ENCODE measurements around the gene LRRC7.

The LRRC7 gene

GRCh38 chr1:69982992-69983391 is 415.3 kb downstream of the LRRC7 start:
- no peaks in the 10 kb centered on the region for H3K9me2 ChIP-seq (replicated peaks; ENCODE audit: low read depth, low read length)
- H3K4me1 ChIP-seq (ENCODE audit: insufficient read depth, low read length, poor library complexity, severe bottlenecking), result no peaks in the 10 kb centered on the region
- H3K9me3 ChIP-seq (ENCODE audit: insufficient read depth, low read depth, low read length), result no peaks in the 10 kb centered on the region
- H3K36me3 ChIP-seq (ENCODE audit: insufficient read depth, low read length), result no peaks in the 10 kb centered on the region
- H3F3A ChIP-seq (ENCODE audit: low read depth), result no peaks in the 10 kb centered on the region
- H3K4me2 ChIP-seq (ENCODE audit: low read depth, low read length, poor library complexity, severe bottlenecking), result no peak overlapping the region
- no peaks in the 10 kb centered on the region for H3K27me3 ChIP-seq (ENCODE audit: insufficient read depth, low read length, poor library complexity, severe bottlenecking)
- no peak overlapping the region for H3K4me3 ChIP-seq (ENCODE audit: low read length, poor library complexity, severe bottlenecking)
- no peak overlapping the region for H2AFZ ChIP-seq (ENCODE audit: low read length)
- no peak overlapping the region for H3K9ac ChIP-seq (ENCODE audit: low read depth, low read length, poor library complexity, severe bottlenecking)
- no peaks in the 10 kb centered on the region for H3K79me2 ChIP-seq (ENCODE audit: insufficient read depth, low read length)
- TF ChIP-seq CTCF (conservative IDR thresholded peaks at IDR 0.05; ENCODE audit: low read length) (no peak), EZH2phosphoT487 (IDR thresholded peaks at IDR 0.05; ENCODE audit: borderline replicate concordance) (no peak)
- H4K20me1 ChIP-seq (ENCODE audit: insufficient read depth, low read length, poor library complexity, severe bottlenecking), result no peaks in the 10 kb centered on the region

GRCh38 chr1:69985376-69985775 is 417.7 kb downstream of the LRRC7 start:
- Histone ChIP-seq H3F3A (ENCODE audit: low read depth) (no peaks in the 10 kb centered on the region), H3K27me3 (ENCODE audit: insufficient read depth, low read length, poor library complexity, severe bottlenecking) (no peaks in the 10 kb centered on the region), H3K9me2 (replicated peaks; ENCODE audit: low read depth, low read length) (no peaks in the 10 kb centered on the region), H3K9ac (ENCODE audit: low read depth, low read length, poor library complexity, severe bottlenecking) (no peak overlapping the region), H3K4me1 (ENCODE audit: insufficient read depth, low read length, poor library complexity, severe bottlenecking) (no peaks in the 10 kb centered on the region), H2AFZ (ENCODE audit: low read length) (no peak overlapping the region), H3K9me3 (ENCODE audit: insufficient read depth, low read depth, low read length) (no peaks in the 10 kb centered on the region), H3K4me3 (ENCODE audit: low read length, poor library complexity, severe bottlenecking) (no peak overlapping the region), H3K4me2 (ENCODE audit: low read depth, low read length, poor library complexity, severe bottlenecking) (no peak overlapping the region), H4K20me1 (ENCODE audit: insufficient read depth, low read length, poor library complexity, severe bottlenecking) (no peaks in the 10 kb centered on the region), H3K79me2 (ENCODE audit: insufficient read depth, low read length) (no peaks in the 10 kb centered on the region), H3K36me3 (ENCODE audit: insufficient read depth, low read length) (no peaks in the 10 kb centered on the region)
- TF ChIP-seq CTCF (conservative IDR thresholded peaks at IDR 0.05; ENCODE audit: low read length) (no peak), EZH2phosphoT487 (IDR thresholded peaks at IDR 0.05; ENCODE audit: borderline replicate concordance) (no peak)

GRCh38 chr1:69985901-69986439 is 418.2 kb downstream of the LRRC7 start:
- H3K9ac ChIP-seq (ENCODE audit: low read depth, low read length, poor library complexity, severe bottlenecking), result no peak overlapping the region
- no peaks in the 10 kb centered on the region for H3K27me3 ChIP-seq (ENCODE audit: insufficient read depth, low read length, poor library complexity, severe bottlenecking)
- H3K4me1 ChIP-seq (ENCODE audit: insufficient read depth, low read length, poor library complexity, severe bottlenecking), result no peaks in the 10 kb centered on the region
- no peak overlapping the region for H2AFZ ChIP-seq (ENCODE audit: low read length)
- H3K79me2 ChIP-seq (ENCODE audit: insufficient read depth, low read length), result no peaks in the 10 kb centered on the region
- H3K4me3 ChIP-seq (ENCODE audit: low read length, poor library complexity, severe bottlenecking), result no peak overlapping the region
- H3K36me3 ChIP-seq (ENCODE audit: insufficient read depth, low read length), result no peaks in the 10 kb centered on the region
- TF ChIP-seq EZH2phosphoT487 (IDR thresholded peaks at IDR 0.05; ENCODE audit: borderline replicate concordance) (no peak), CTCF (conservative IDR thresholded peaks at IDR 0.05; ENCODE audit: low read length) (no peak)
- H3F3A ChIP-seq (ENCODE audit: low read depth), result no peaks in the 10 kb centered on the region
- H3K9me3 ChIP-seq (ENCODE audit: insufficient read depth, low read depth, low read length), result no peaks in the 10 kb centered on the region
- no peaks in the 10 kb centered on the region for H4K20me1 ChIP-seq (ENCODE audit: insufficient read depth, low read length, poor library complexity, severe bottlenecking)
- H3K9me2 ChIP-seq (replicated peaks; ENCODE audit: low read depth, low read length), result no peaks in the 10 kb centered on the region
- no peak overlapping the region for H3K4me2 ChIP-seq (ENCODE audit: low read depth, low read length, poor library complexity, severe bottlenecking)
